ENCODE results near the gene CATSPERD. TPM values are rescaled to one million over a fixed set of nuclear protein-coding genes. Genes with fewer than 3 reads are reported as not detected.

Gene CATSPERD
- total and polyA plus RNA-seq, 9 of the 15 experiments (the other 6 are each of a cell fraction or from before 2014, with no cell fraction given): not detected

DNA sequence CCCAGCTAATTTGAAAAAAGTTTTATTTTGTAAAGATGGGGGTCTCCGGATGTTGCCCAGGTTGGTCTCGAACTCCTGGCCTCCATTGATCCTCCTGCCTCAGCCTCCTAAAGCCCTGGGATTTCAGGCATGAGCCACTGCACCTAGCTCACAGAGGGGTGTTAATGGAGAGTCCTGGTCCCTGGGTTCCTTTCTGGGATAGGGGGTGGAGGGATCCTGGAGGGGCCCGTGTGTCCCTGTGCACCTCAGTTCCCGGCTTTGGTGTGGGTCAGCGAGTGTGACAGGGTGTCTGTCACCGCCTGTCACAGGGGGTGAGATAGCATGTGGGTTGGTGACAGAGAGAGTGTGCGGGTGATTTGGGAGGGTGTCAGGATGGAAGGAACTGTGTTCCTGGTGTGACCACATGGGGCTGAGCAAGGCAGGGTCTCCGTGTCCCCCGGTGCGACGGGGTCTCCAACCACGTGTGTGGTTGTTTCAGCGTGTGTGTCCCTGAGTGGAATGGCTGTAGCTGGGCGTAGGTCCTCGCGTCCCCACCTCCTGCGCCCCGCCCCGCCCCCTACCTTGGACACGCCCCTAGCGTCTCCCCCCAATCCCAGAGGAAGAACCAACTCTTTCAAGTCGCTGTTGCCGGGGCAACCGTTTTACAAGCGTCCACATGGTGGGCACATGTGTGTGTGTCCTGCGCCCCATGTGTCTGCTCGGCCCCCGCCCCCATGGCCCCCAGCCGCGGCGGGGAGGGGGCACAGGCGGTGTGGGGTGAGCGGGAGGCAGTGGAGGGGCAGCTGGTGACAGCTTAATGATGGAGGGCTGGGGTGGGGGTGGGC, 81.6 kb downstream of the CATSPERD start (continued):
- TF ChIP-seq, protein P1, sequence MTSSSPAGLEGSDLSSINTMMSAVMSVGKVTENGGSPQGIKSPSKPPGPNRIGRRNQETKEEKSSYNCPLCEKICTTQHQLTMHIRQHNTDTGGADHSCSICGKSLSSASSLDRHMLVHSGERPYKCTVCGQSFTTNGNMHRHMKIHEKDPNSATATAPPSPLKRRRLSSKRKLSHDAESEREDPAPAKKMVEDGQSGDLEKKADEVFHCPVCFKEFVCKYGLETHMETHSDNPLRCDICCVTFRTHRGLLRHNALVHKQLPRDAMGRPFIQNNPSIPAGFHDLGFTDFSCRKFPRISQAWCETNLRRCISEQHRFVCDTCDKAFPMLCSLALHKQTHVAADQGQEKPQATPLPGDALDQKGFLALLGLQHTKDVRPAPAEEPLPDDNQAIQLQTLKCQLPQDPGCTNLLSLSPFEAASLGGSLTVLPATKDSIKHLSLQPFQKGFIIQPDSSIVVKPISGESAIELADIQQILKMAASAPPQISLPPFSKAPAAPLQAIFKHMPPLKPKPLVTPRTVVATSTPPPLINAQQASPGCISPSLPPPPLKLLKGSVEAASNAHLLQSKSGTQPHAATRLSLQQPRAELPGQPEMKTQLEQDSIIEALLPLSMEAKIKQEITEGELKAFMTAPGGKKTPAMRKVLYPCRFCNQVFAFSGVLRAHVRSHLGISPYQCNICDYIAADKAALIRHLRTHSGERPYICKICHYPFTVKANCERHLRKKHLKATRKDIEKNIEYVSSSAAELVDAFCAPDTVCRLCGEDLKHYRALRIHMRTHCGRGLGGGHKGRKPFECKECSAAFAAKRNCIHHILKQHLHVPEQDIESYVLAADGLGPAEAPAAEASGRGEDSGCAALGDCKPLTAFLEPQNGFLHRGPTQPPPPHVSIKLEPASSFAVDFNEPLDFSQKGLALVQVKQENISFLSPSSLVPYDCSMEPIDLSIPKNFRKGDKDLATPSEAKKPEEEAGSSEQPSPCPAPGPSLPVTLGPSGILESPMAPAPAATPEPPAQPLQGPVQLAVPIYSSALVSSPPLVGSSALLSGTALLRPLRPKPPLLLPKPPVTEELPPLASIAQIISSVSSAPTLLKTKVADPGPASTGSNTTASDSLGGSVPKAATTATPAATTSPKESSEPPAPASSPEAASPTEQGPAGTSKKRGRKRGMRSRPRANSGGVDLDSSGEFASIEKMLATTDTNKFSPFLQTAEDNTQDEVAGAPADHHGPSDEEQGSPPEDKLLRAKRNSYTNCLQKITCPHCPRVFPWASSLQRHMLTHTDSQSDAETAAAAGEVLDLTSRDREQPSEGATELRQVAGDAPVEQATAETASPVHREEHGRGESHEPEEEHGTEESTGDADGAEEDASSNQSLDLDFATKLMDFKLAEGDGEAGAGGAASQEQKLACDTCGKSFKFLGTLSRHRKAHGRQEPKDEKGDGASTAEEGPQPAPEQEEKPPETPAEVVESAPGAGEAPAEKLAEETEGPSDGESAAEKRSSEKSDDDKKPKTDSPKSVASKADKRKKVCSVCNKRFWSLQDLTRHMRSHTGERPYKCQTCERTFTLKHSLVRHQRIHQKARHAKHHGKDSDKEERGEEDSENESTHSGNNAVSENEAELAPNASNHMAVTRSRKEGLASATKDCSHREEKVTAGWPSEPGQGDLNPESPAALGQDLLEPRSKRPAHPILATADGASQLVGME (CRISPR knock-in tag; IDR thresholded peaks at IDR 0.05): no peak
- TF ChIP-seq ZBED1 (IDR thresholded peaks at IDR 0.05) (no peak), COPS2 (conservative IDR thresholded peaks at IDR 0.05) (no peak), TEAD2 (tag; IDR thresholded peaks at IDR 0.05) (no peak), HDGF (IDR thresholded peaks at IDR 0.05) (no peak), HLTF (IDR thresholded peaks at IDR 0.05) (no peak), SREBF2 (CRISPR knock-in tag; IDR thresholded peaks at IDR 0.05) (no peak), GTF2A2 (tag; IDR thresholded peaks at IDR 0.05) (no peak), KAT7 (CRISPR knock-in tag; IDR thresholded peaks at IDR 0.05; ENCODE audit: borderline replicate concordance) (no peak), ZNF12 (CRISPR knock-in tag; IDR thresholded peaks at IDR 0.05) (no peak), KLF13 (tag; IDR thresholded peaks at IDR 0.05; ENCODE audit: borderline replicate concordance, low read depth) (no peak), MYBL2 (IDR thresholded peaks at IDR 0.05; ENCODE audit: low read depth) (no peak), MYBL2 (CRISPR knock-in tag; IDR thresholded peaks at IDR 0.05; ENCODE audit: borderline replicate concordance) (no peak), ZNF740 (CRISPR knock-in tag; IDR thresholded peaks at IDR 0.05) (peak; percentile 12; the same call in 1 of the 2 replicates), ZNF740 (tag; IDR thresholded peaks at IDR 0.05) (no peak), ZNF511 (CRISPR knock-in tag; IDR thresholded peaks at IDR 0.05) (no peak), CBX1 (IDR thresholded peaks at IDR 0.05; ENCODE audit: low read depth) (no peak), SMARCB1 (IDR thresholded peaks at IDR 0.05; ENCODE audit: insufficient read length, low read depth) (no peak)
- TF ChIP-seq, protein P2, sequence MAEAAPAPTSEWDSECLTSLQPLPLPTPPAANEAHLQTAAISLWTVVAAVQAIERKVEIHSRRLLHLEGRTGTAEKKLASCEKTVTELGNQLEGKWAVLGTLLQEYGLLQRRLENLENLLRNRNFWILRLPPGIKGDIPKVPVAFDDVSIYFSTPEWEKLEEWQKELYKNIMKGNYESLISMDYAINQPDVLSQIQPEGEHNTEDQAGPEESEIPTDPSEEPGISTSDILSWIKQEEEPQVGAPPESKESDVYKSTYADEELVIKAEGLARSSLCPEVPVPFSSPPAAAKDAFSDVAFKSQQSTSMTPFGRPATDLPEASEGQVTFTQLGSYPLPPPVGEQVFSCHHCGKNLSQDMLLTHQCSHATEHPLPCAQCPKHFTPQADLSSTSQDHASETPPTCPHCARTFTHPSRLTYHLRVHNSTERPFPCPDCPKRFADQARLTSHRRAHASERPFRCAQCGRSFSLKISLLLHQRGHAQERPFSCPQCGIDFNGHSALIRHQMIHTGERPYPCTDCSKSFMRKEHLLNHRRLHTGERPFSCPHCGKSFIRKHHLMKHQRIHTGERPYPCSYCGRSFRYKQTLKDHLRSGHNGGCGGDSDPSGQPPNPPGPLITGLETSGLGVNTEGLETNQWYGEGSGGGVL (CRISPR knock-in tag; IDR thresholded peaks at IDR 0.05): no peak

Data from K562 (cell line).